Upper lobe of left lung (tissue), 4 donors: Measurements from ENCODE around the gene DHRS4.

Experiments used
- CTCF ChIP-seq, 6 experiments: fragments of 450-650 bp in 4 of 6; fragments of 200-600 bp in 2 of 6; sonication (generic) in 2 of 6; IDR thresholded peaks; one replicate each; pipeline ENCODE4 v1.5.1; 2016 to 2019; ENCODE audit warnings: antibody characterized with exemption in 6 of 6
- EP300 ChIP-seq, 4 donors: sonication (generic); formaldehyde crosslinking; IDR thresholded peaks; one replicate each; pipeline ENCODE4 v1.5.1; 2017; ENCODE audit warnings: antibody characterized with exemption in 4 of 4, control low read depth in 2 of 4
- POLR2A ChIP-seq, 4 donors: fragments of 450-650 bp; IDR thresholded peaks; one replicate each; pipeline ENCODE4 v1.5.1; 2016 to 2017; ENCODE audit warnings: antibody characterized with exemption in 4 of 4, mild to moderate bottlenecking in 2 of 4
- POLR2AphosphoS5 ChIP-seq, 2 donors: sonication (generic); formaldehyde crosslinking; IDR thresholded peaks; one replicate each; pipeline ENCODE4 v1.5.1; 2017; ENCODE audit warnings: antibody characterized with exemption in 2 of 2

- TF ChIP-seq CTCF (IDR thresholded peaks at IDR 0.05), result no peak
- no peak for TF ChIP-seq EP300 (IDR thresholded peaks at IDR 0.05)
- no peak for TF ChIP-seq POLR2A (IDR thresholded peaks at IDR 0.05)
- no peak for TF ChIP-seq POLR2AphosphoS5 (IDR thresholded peaks at IDR 0.05)
Observed at GRCh38 chr14:23951590-23952201, 1.9 kb upstream of the DHRS4 start.
